Activated CD8-positive, alpha-beta memory T cell treated with anti-CD3 and anti-CD28 coated beads for 4 hours (primary cell): ENCODE results near the gene C17orf107.
A peak's percentile ranks its signal among the peaks of the same experiment; 100 is the strongest.
"Not testable (repeated sequence)": the region's sequence is repeated elsewhere in the genome, so short reads cannot be mapped to it uniquely, and the experiment has no call there.

Source experiments
- DNase-seq, 2 donors: peaks; one replicate each; pipeline ENCODE4 v3.0.0-alpha.2; 2020; ENCODE audit warnings: low read depth in 2 of 2

The C17orf107 gene

GRCh38 chr17:4899341-4900230, at the start of gene C17orf107:
TSS of gene C17orf107 (plus strand) at chr17:4899536. CDS start at chr17:4899763, 227 bp downstream.
- peak; percentile 93 to 97 for DNase-seq

- DNase-seq, result no peak
Measured at GRCh38 chr17:4850246-4850645, 49.1 kb upstream of the C17orf107 start.

- no peak for DNase-seq
Measured at GRCh38 chr17:4851084-4851483, 48.3 kb upstream of the C17orf107 start.

GRCh38 chr17:4852567-4853207, 46.6 kb upstream of the C17orf107 start:
- DNase-seq, result no peak

- no peak for DNase-seq
Measured at GRCh38 chr17:4853208-4853671, 46.1 kb upstream of the C17orf107 start.

GRCh38 chr17:4854111-4854681, 45.1 kb upstream of the C17orf107 start:
- no peak for DNase-seq

GRCh38 chr17:4856271-4856936, 42.9 kb upstream of the C17orf107 start:
- DNase-seq, result no peak

- no peak for DNase-seq
Measured at GRCh38 chr17:4856937-4857314, 42.4 kb upstream of the C17orf107 start.

- DNase-seq, result not testable (repeated sequence)
Measured at GRCh38 chr17:4857347-4857746, 42.0 kb upstream of the C17orf107 start.

GRCh38 chr17:4858068-4858881, 41.1 kb upstream of the C17orf107 start:
- DNase-seq, result no peak

- no peak for DNase-seq
Measured at GRCh38 chr17:4858882-4859260, 40.5 kb upstream of the C17orf107 start.

GRCh38 chr17:4859816-4860625, 39.3 kb upstream of the C17orf107 start:
- no peak for DNase-seq

- DNase-seq, result no peak
Measured at GRCh38 chr17:4860651-4861050, 38.7 kb upstream of the C17orf107 start.

- DNase-seq, result no peak
Measured at GRCh38 chr17:4861052-4861451, 38.3 kb upstream of the C17orf107 start.

GRCh38 chr17:4862720-4863119, 36.6 kb upstream of the C17orf107 start:
- DNase-seq, result no peak

- DNase-seq, result no peak
Measured at GRCh38 chr17:4863321-4863720, 36.0 kb upstream of the C17orf107 start.

GRCh38 chr17:4867535-4867934, 31.8 kb upstream of the C17orf107 start:
- DNase-seq, result not testable (repeated sequence)

- not testable (repeated sequence) for DNase-seq
Measured at GRCh38 chr17:4869058-4869998, 30.0 kb upstream of the C17orf107 start.

- no peak for DNase-seq
Measured at GRCh38 chr17:4870855-4871254, 28.5 kb upstream of the C17orf107 start.
